ENCODE results near the gene ATR.

- TF ChIP-seq HDAC2 (IDR thresholded peaks at IDR 0.05) = no peak
- TF ChIP-seq CTCF (IDR thresholded peaks at IDR 0.05 in 2 of 3, conservative IDR thresholded peaks at IDR 0.05 in 1 of 3; ENCODE audit: control insufficient read depth in 2 of 3, extremely low read depth in 1 of 3, insufficient read depth in 1 of 3, low read depth in 3 of 3, low read length in 3 of 3) = no peak
- no peak for TF ChIP-seq NFYB (IDR thresholded peaks at IDR 0.05; ENCODE audit: insufficient read depth, low read depth, low read length)
- no peak for TF ChIP-seq NRF1 (conservative IDR thresholded peaks at IDR 0.05; ENCODE audit: low read depth, low read length)
- TF ChIP-seq RAD51 (IDR thresholded peaks at IDR 0.05) = no peak
- TF ChIP-seq KDM1A (IDR thresholded peaks at IDR 0.05; ENCODE audit: borderline replicate concordance) = no peak
- no peak for TF ChIP-seq CBX3 (IDR thresholded peaks at IDR 0.05; ENCODE audit: borderline replicate concordance, low read depth)
- no peak for TF ChIP-seq ESRRA (IDR thresholded peaks at IDR 0.05; ENCODE audit: low read length)
- TF ChIP-seq IRF3 (IDR thresholded peaks at IDR 0.05) = no peak
These were observed 1.7 kb downstream of the ATR start for GRCh38 chr3:142576792-142577191.
